Gastroesophageal sphincter (tissue), 4 donors: ENCODE results near the gene ZNF165. TPM values are rescaled to one million over a fixed set of nuclear protein-coding genes. Genes with fewer than 3 reads are reported as not detected.
"Not testable (repeated sequence)": the region's sequence is repeated elsewhere in the genome, so short reads cannot be mapped to it uniquely, and the experiment has no call there.

Source experiments
- ATAC-seq: fragments of 150-250 bp; one replicate; pipeline ENCODE4 v1.9.1; 2016; ENCODE audit warnings: mild to moderate bottlenecking, moderate library complexity
- H3K27ac ChIP-seq, 4 donors: fragments of 200-600 bp; sonication (generic) in 3 of 4; 1 replicate in 3 of 4; 2 replicates in 1 of 4; pipeline ENCODE4 v1.5.1; 2016 to 2019
- H3K27me3 ChIP-seq: fragments of 200-600 bp; sonication (generic); one replicate; pipeline ENCODE4 v1.5.1; 2019
- H3K36me3 ChIP-seq, 2 donors: fragments of 200-600 bp; sonication (generic); one replicate each; pipeline ENCODE4 v1.5.1; 2019; ENCODE audit warnings: control low read depth in 1 of 2
- H3K4me1 ChIP-seq, 3 donors: fragments of 200-600 bp; sonication (generic); 1 replicate in 2 of 3; 2 replicates in 1 of 3; pipeline ENCODE4 v1.5.1; 2016 to 2019; ENCODE audit warnings: control low read depth in 2 of 3
- H3K4me3 ChIP-seq, 2 donors: fragments of 200-600 bp; sonication (generic); one replicate each; pipeline ENCODE4 v1.5.1; 2019; ENCODE audit warnings: mild to moderate bottlenecking in 1 of 2, moderate library complexity in 1 of 2
- H3K9me3 ChIP-seq, 3 donors: fragments of 200-600 bp; sonication (generic); one replicate each; pipeline ENCODE4 v1.5.1; 2017 to 2019; ENCODE audit warnings: control low read depth in 2 of 3
- CTCF ChIP-seq, 4 experiments: fragments of 200-600 bp in 2 of 4; fragments of 450-650 bp in 2 of 4; sonication (generic) in 1 of 4; IDR thresholded peaks; one replicate each; pipeline ENCODE4 v1.5.1; 2017 to 2019; ENCODE audit warnings: antibody characterized with exemption in 4 of 4, mild to moderate bottlenecking in 2 of 4, moderate library complexity in 2 of 4
- EP300 ChIP-seq: sonication (generic); formaldehyde crosslinking; IDR thresholded peaks from one replicate; pipeline ENCODE4 v1.6.1; 2017; ENCODE audit warnings: antibody characterized with exemption, mild to moderate bottlenecking
- POLR2A ChIP-seq, 2 donors: fragments of 450-650 bp; IDR thresholded peaks; one replicate each; pipeline ENCODE4 v1.6.1; 2017; ENCODE audit warnings: antibody characterized with exemption in 2 of 2, mild to moderate bottlenecking in 2 of 2, moderate library complexity in 1 of 2
- POLR2AphosphoS5 ChIP-seq: sonication (generic); formaldehyde crosslinking; IDR thresholded peaks from one replicate; pipeline ENCODE4 v1.6.1; 2017; ENCODE audit warnings: antibody characterized with exemption
- whole genome bisulfite sequencing, 2 donors: methylation state at CpG; one replicate each; pipeline ENCODE4 v1.1.5; 2018; ENCODE audit warnings: low coverage in 1 of 2; 5-methylcytosine and 5-hydroxymethylcytosine counted together
- total RNA-seq, 4 donors: library from RNA; depleted of rRNA; stranded (reverse); fragments of >200 nt; gene quantifications; one replicate each; pipeline ENCODE4 v1.1.0, GENCODE V29; 2016

The ZNF165 gene
- total RNA-seq, 4 donors from 2014 or later: 0.77 to 1.6 (median 0.80) TPM

GRCh38 chr6:28115799-28116198 lies 35.4 kb downstream of the ZNF165 start:
- Histone ChIP-seq H3K4me1 (no peaks in the 10 kb centered on the region), H3K27ac (no peak overlapping the region), H3K36me3 (peaks cover 0 to 66% of the 10 kb centered on the region in 2 donors), H3K27me3 (no peaks in the 10 kb centered on the region), H3K4me3 (no peak overlapping the region), H3K9me3 (no peaks in the 10 kb centered on the region)
- WGBS, 2 donors: 58 to 84% methylated on average over 2 of the region's 2 CpGs
- ATAC-seq: no peak
- TF ChIP-seq EP300 (no peak), POLR2AphosphoS5 (no peak), POLR2A (IDR thresholded peaks at IDR 0.05) (no peak), CTCF (IDR thresholded peaks at IDR 0.05) (no peak)

- peaks cover 0 to 82% of the 10 kb centered on the region in 2 donors for H3K36me3 ChIP-seq
- no peak for ATAC-seq
- H3K27me3 ChIP-seq: no peaks in the 10 kb centered on the region
- H3K27ac ChIP-seq: no peak overlapping the region
- WGBS, 2 donors: 82 to 96% methylated on average over 2 of the region's 2 CpGs
- H3K9me3 ChIP-seq: no peaks in the 10 kb centered on the region
- H3K4me1 ChIP-seq: no peaks in the 10 kb centered on the region
- H3K4me3 ChIP-seq: no peak overlapping the region
- TF ChIP-seq EP300 (no peak), CTCF (IDR thresholded peaks at IDR 0.05) (no peak), POLR2A (IDR thresholded peaks at IDR 0.05) (no peak), POLR2AphosphoS5 (no peak)
These were observed 37.1 kb downstream of the ZNF165 start for GRCh38 chr6:28117386-28118050.

DNA sequence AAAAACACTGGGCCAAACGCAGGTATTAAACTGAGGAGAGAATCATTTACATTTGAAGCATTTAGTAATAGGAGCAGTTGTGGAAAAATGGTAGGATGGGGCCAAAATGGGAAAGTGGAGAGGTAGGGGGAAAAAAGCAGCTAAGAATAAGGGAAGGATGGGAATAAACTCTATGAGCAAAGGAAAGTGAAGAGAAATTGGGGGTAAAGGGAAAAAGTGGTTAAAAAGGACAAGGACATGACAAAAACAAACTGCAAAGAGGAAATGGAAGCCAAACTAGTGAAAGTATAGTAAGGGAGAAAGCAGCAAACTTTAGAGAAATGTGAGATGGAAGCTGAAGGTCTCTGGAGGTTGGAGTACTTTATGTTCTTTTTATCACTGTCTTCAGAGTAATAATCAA lies 37.8 kb downstream of the ZNF165 start:
- TF ChIP-seq CTCF (IDR thresholded peaks at IDR 0.05) (no peak), POLR2AphosphoS5 (no peak), EP300 (no peak), POLR2A (IDR thresholded peaks at IDR 0.05) (no peak)
- 33 to 65% methylated on average over 1 of the region's 1 CpG for WGBS, 2 donors
- no peak overlapping the region for H3K4me3 ChIP-seq
- H3K27me3 ChIP-seq: no peaks in the 10 kb centered on the region
- H3K9me3 ChIP-seq: no peaks in the 10 kb centered on the region
- no peaks in the 10 kb centered on the region for H3K4me1 ChIP-seq
- ATAC-seq: no peak
- no peak overlapping the region for H3K27ac ChIP-seq
- H3K36me3 ChIP-seq: peaks cover 0 to 86% of the 10 kb centered on the region in 2 donors

DNA sequence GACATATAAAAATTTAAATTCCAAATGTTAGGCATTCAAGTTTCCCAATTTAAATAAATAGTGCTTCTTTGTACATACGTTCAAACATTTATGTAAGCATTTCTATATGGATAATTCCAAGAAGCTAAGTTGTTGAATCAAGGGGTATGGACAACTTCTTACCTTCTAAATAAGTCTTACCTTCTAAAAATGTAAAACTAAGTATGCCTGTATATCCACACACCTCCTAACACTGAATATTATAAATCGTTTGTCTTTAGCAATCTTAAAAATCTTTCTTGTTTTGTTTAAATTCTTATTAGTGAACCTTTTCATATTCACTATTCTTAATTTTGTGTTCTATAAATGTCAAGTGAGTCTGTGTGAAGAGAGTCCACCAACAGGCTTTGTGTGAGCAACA lies 41.5 kb downstream of the ZNF165 start:
- H3K9me3 ChIP-seq: no peaks in the 10 kb centered on the region
- 93 to 95% methylated on average over 2 of the region's 2 CpGs for WGBS, 2 donors
- no peaks in the 10 kb centered on the region for H3K27me3 ChIP-seq
- H3K27ac ChIP-seq: no peak overlapping the region
- H3K36me3 ChIP-seq: peaks cover 0 to 66% of the 10 kb centered on the region in 2 donors
- H3K4me3 ChIP-seq: no peak overlapping the region
- no peak for TF ChIP-seq POLR2AphosphoS5
- TF ChIP-seq CTCF (IDR thresholded peaks at IDR 0.05): no peak
- TF ChIP-seq POLR2A (IDR thresholded peaks at IDR 0.05): no peak
- no peak for TF ChIP-seq EP300
- peaks cover 0 to 22% (median 10%) of the 10 kb centered on the region in 3 donors for H3K4me1 ChIP-seq
- no peak for ATAC-seq

DNA sequence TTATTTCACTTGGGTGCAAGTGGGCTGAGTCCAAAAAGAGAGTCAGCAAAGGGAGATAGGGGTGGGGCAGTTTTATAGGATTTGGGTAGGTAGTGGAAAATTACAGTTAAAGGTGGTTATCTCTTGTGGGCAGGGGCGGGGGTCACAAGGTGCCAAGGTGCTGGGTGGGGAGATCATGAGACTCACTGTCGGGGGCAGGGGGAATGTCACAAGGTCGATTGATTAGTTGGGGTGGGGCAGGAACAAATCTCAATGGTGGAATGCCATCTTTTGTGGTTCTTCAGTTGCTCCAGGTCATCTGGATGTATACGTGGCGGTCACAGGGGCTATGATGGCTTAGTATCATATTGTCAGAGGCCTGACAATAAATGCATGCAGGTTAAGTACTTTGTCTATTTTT lies 41.9 kb downstream of the ZNF165 start:
- H3K4me3 ChIP-seq, ATAC-seq, H3K27me3 ChIP-seq, H3K9me3 ChIP-seq, H3K27ac ChIP-seq: not testable (repeated sequence)
- peaks cover 0 to 22% (median 10%) of the 10 kb centered on the region in 3 donors for H3K4me1 ChIP-seq
- peaks cover 0 to 67% of the 10 kb centered on the region in 2 donors for H3K36me3 ChIP-seq
- 79% methylated on average over 5 of the region's 5 CpGs; no CpG with 5 or more reads in 1 of the 2 donors for WGBS, 2 donors
